Liver (tissue), 3 donors: ENCODE results near the gene ZIC2.

Experiments
- ATF3 ChIP-seq: IDR thresholded peaks from 2 replicates; pipeline ENCODE4 v1.6.1; 2016; ENCODE audit warnings: antibody characterized with exemption
- GABPA ChIP-seq, 2 donors: IDR thresholded peaks in 1 of 2; conservative IDR thresholded peaks in 1 of 2; 2 replicates each; pipeline ENCODE4 v1.6.1; 2016; ENCODE audit warnings: antibody characterized with exemption in 2 of 2, mild to moderate bottlenecking in 1 of 2, moderate library complexity in 1 of 2
- TF ChIP-seq, protein P1 (sequence below): fragments of 150-350 bp; IDR thresholded peaks from 2 replicates; pipeline ENCODE4 v1.5.1; 2017; ENCODE audit warnings: improper control_type of control experiment, low read depth, low read length; ENCODE audit not compliant: missing input control
- TF ChIP-seq, protein P2 (sequence below): IDR thresholded peaks from 2 replicates; pipeline ENCODE4 v1.6.1; 2016; ENCODE audit warnings: antibody characterized with exemption
- donor health status: healthy.
- donor health status: healthy.

DNA sequence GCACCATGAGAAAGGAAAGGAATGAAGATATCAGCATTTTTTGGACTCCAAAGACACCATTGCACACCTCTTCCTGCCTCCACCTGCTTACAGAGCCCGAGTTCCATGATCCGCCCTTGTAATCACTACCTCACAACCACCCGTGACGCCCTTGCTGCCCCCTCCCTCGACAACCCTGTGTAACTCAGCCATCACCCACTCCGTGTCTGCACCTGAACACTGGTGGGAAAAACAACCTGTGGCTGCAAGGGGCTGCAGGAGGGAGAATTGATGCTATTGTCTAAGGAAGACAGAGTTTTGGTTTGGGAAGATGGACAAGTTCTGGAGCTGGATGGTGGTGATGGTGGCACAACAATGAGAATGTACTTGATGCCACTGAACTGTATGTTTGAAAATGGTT is 37.0 kb upstream of the ZIC2 start:
- TF ChIP-seq ATF3 (no peak), GABPA (IDR thresholded peaks at IDR 0.05 in 1 of 2, conservative IDR thresholded peaks at IDR 0.05 in 1 of 2) (no peak)
- TF ChIP-seq, protein P1, sequence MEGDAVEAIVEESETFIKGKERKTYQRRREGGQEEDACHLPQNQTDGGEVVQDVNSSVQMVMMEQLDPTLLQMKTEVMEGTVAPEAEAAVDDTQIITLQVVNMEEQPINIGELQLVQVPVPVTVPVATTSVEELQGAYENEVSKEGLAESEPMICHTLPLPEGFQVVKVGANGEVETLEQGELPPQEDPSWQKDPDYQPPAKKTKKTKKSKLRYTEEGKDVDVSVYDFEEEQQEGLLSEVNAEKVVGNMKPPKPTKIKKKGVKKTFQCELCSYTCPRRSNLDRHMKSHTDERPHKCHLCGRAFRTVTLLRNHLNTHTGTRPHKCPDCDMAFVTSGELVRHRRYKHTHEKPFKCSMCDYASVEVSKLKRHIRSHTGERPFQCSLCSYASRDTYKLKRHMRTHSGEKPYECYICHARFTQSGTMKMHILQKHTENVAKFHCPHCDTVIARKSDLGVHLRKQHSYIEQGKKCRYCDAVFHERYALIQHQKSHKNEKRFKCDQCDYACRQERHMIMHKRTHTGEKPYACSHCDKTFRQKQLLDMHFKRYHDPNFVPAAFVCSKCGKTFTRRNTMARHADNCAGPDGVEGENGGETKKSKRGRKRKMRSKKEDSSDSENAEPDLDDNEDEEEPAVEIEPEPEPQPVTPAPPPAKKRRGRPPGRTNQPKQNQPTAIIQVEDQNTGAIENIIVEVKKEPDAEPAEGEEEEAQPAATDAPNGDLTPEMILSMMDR: no peak
- TF ChIP-seq, protein P2, sequence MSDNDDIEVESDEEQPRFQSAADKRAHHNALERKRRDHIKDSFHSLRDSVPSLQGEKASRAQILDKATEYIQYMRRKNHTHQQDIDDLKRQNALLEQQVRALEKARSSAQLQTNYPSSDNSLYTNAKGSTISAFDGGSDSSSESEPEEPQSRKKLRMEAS: no peak
